ENCODE data around the gene BCL7A. TPM values are rescaled to one million over a fixed set of nuclear protein-coding genes. Genes with fewer than 3 reads are reported as not detected.

The BCL7A gene
- total and polyA plus RNA-seq, 10 of the 15 experiments (the other 5 are each of a cell fraction or from before 2014, with no cell fraction given): 0.37 to 17.2 (median 11.7) TPM

GRCh38 chr12:121996945-121997612, 24.6 kb upstream of the BCL7A start:
- Histone ChIP-seq H4K20me1 (ENCODE audit: control insufficient read depth, insufficient read depth) (no peaks in the 10 kb centered on the region), H2AFZ (ENCODE audit: control insufficient read depth, low read depth, low read length) (no peak overlapping the region), H3K79me2 (ENCODE audit: control insufficient read depth, insufficient read depth, low read length) (no peaks in the 10 kb centered on the region), H3K4me1 (ENCODE audit: control insufficient read depth, insufficient read depth, low read length) (peaks cover under 1% of the 10 kb centered on the region), H3K4me2 (ENCODE audit: control insufficient read depth, insufficient read depth) (no peak overlapping the region), H3K36me3 (ENCODE audit: control insufficient read depth in 2 of 2, insufficient read depth in 2 of 2, low read length in 1 of 2) (no peaks in the 10 kb centered on the region), H3K4me3 (no peak overlapping the region), H3K27ac (ENCODE audit: control insufficient read depth, insufficient read depth) (no peak overlapping the region), H3K27me3 (replicated peaks in 1 of 2; ENCODE audit: control insufficient read depth in 2 of 2, insufficient read depth in 2 of 2, low read length in 1 of 2) (peaks cover 0 to 3% of the 10 kb centered on the region in 2 experiments; a peak in 1 of 4 replicates), H3K9ac (ENCODE audit: control insufficient read depth, insufficient read depth, low read length) (no peak overlapping the region), H3K9me3 (replicated peaks; ENCODE audit: control insufficient read depth, insufficient read depth, low read length) (no peaks in the 10 kb centered on the region; the same call in 2 of the 3 replicates)
- SMC1A ChIA-PET (ENCODE audit: uncharacterized antibody, unreplicated experiment): no interaction called here
- RAD21 ChIA-PET (ENCODE audit: unreplicated experiment): interaction anchor here (0.6 kb wide), 1 partner anchor 82 kb away, joined by 3 read pairs; no protein-coding TSS in a partner anchor
- intact Hi-C loops (cut with micrococcal nuclease; ENCODE audit: unreplicated experiment): no loop called here
- in situ Hi-C loops (cut with MboI): no loop called here
- FAIRE-seq (no peak), ATAC-seq (no peak), DNase-seq (ENCODE audit: low read depth, low spot score) (no peak)
- 43% methylated on average over 12 of the region's 13 CpGs for WGBS (ENCODE audit: insufficient coverage, insufficient replicate concordance, low lambda C conversion rate, missing lambda C conversion rate)
- POLR2A ChIA-PET: interaction anchor here (0.5 to 0.7 kb wide), 2 partner anchors 17 to 210 kb away, joined by 4 to 6 read pairs; no protein-coding TSS in a partner anchor
- no peak for TF ChIP-seq ASH2L (IDR thresholded peaks at IDR 0.05; ENCODE audit: borderline replicate concordance, low read depth)
- BruUV-seq (replicated peaks): no TSS peak
- CTCF ChIA-PET: interaction anchor here (0.7 kb wide), 1 partner anchor 26 kb away, joined by 3 read pairs; no protein-coding TSS in a partner anchor

GRCh38 chr12:122001466-122002209, 20.0 kb upstream of the BCL7A start:
- peaks cover 27% of the 10 kb centered on the region for H3K4me1 ChIP-seq (ENCODE audit: control insufficient read depth, insufficient read depth, low read length)
- no peak for FAIRE-seq
- SMC1A ChIA-PET (ENCODE audit: uncharacterized antibody, unreplicated experiment): no interaction called here

More at GRCh38 chr12:122001466-122002209, 20.0 kb upstream of the BCL7A start:
- CTCF ChIA-PET: no interaction called here
- Histone ChIP-seq H3K27me3 (replicated peaks in 1 of 2; ENCODE audit: control insufficient read depth in 2 of 2, insufficient read depth in 2 of 2, low read length in 1 of 2) (peaks cover 0 to 5% of the 10 kb centered on the region in 2 experiments; a peak in 2 of 4 replicates), H4K20me1 (ENCODE audit: control insufficient read depth, insufficient read depth) (no peaks in the 10 kb centered on the region), H2AFZ (ENCODE audit: control insufficient read depth, low read depth, low read length) (no peak overlapping the region), H3K9ac (ENCODE audit: control insufficient read depth, insufficient read depth, low read length) (no peak overlapping the region), H3K4me3 (no peak overlapping the region), H3K4me2 (ENCODE audit: control insufficient read depth, insufficient read depth) (no peak overlapping the region), H3K36me3 (ENCODE audit: control insufficient read depth in 2 of 2, insufficient read depth in 2 of 2, low read length in 1 of 2) (no peaks in the 10 kb centered on the region), H3K27ac (ENCODE audit: control insufficient read depth, insufficient read depth) (no peak overlapping the region), H3K9me3 (replicated peaks; ENCODE audit: control insufficient read depth, insufficient read depth, low read length) (no peaks in the 10 kb centered on the region; the same call in 2 of the 3 replicates), H3K79me2 (ENCODE audit: control insufficient read depth, insufficient read depth, low read length) (no peaks in the 10 kb centered on the region)
- 83% methylated on average over 17 of the region's 17 CpGs for WGBS (ENCODE audit: insufficient coverage, insufficient replicate concordance, low lambda C conversion rate, missing lambda C conversion rate)
- ATAC-seq (no peak), DNase-seq (ENCODE audit: low read depth, low spot score) (no peak)
- no peak for TF ChIP-seq CREB1 (IDR thresholded peaks at IDR 0.05; ENCODE audit: low read depth)
- TF ChIP-seq, protein P1, sequence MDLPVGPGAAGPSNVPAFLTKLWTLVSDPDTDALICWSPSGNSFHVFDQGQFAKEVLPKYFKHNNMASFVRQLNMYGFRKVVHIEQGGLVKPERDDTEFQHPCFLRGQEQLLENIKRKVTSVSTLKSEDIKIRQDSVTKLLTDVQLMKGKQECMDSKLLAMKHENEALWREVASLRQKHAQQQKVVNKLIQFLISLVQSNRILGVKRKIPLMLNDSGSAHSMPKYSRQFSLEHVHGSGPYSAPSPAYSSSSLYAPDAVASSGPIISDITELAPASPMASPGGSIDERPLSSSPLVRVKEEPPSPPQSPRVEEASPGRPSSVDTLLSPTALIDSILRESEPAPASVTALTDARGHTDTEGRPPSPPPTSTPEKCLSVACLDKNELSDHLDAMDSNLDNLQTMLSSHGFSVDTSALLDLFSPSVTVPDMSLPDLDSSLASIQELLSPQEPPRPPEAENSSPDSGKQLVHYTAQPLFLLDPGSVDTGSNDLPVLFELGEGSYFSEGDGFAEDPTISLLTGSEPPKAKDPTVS (IDR thresholded peaks at IDR 0.05; ENCODE audit: low read depth, low read length): no peak
- TF ChIP-seq RB1 (IDR thresholded peaks at IDR 0.05; ENCODE audit: borderline replicate concordance): no peak
- no peak for TF ChIP-seq NR2F1 (conservative IDR thresholded peaks at IDR 0.05)
- TF ChIP-seq, protein P2, sequence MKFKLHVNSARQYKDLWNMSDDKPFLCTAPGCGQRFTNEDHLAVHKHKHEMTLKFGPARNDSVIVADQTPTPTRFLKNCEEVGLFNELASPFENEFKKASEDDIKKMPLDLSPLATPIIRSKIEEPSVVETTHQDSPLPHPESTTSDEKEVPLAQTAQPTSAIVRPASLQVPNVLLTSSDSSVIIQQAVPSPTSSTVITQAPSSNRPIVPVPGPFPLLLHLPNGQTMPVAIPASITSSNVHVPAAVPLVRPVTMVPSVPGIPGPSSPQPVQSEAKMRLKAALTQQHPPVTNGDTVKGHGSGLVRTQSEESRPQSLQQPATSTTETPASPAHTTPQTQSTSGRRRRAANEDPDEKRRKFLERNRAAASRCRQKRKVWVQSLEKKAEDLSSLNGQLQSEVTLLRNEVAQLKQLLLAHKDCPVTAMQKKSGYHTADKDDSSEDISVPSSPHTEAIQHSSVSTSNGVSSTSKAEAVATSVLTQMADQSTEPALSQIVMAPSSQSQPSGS (IDR thresholded peaks at IDR 0.05; ENCODE audit: low read length): no peak
- BruUV-seq (replicated peaks): no TSS peak
- RAD21 ChIA-PET (ENCODE audit: unreplicated experiment): no interaction called here
- intact Hi-C loops (cut with micrococcal nuclease; ENCODE audit: unreplicated experiment): no loop called here
- in situ Hi-C loops (cut with MboI): no loop called here
- POLR2A ChIA-PET: no interaction called here

Data from GM12878 (cell line).